ENCODE measurements around the gene SLC22A17.

- TF ChIP-seq CTCF (IDR thresholded peaks at IDR 0.05) = no peak
- TF ChIP-seq POLR2A (IDR thresholded peaks at IDR 0.05) = peak in 1 of 2 donors; percentile 6
Observed at GRCh38 chr14:23396781-23397407, 44.2 kb upstream of the SLC22A17 start.

Data from heart left ventricle (tissue), 13 donors.